HL-60 (cell line): ENCODE results near the gene STARD3NL.
A peak's percentile ranks its signal among the peaks of the same experiment; 100 is the strongest.

Experiments
- DNase-seq, 2 experiments: peaks; one replicate each; pipeline ENCODE4 v3.0.0-alpha.2; 2010 to 2020; ENCODE audit warnings: low read depth in 1 of 2, low spot score in 1 of 2
- H3K27ac ChIP-seq: fragments of 250-450 bp; sonication (Bioruptor Pico); replicated peaks from 2 replicates; pipeline ENCODE4 v1.5.1; 2020; ENCODE audit warnings: mild to moderate bottlenecking, moderate library complexity
- H3K27me3 ChIP-seq: fragments of 250-450 bp; sonication (Bioruptor Pico); 2 replicates; pipeline ENCODE4 v1.5.1; 2021; ENCODE audit warnings: mild to moderate bottlenecking, moderate library complexity; ENCODE audit not compliant: insufficient read depth, poor library complexity, severe bottlenecking
- H3K4me3 ChIP-seq: replicated peaks from 2 replicates; pipeline ENCODE4 v1.5.1; 2011; ENCODE audit warnings: mild to moderate bottlenecking, control low read depth, low read length; ENCODE audit not compliant: insufficient read depth
- CTCF ChIP-seq: IDR thresholded peaks from one replicate; pipeline ENCODE4 v1.5.1; 2011; ENCODE audit warnings: low read length, control low read depth, inconsistent platforms; ENCODE audit not compliant: insufficient read depth
- GABPA ChIP-seq: IDR thresholded peaks from 2 replicates; pipeline ENCODE4 v1.6.1; 2012; ENCODE audit warnings: low read depth
- POLR2AphosphoS5 ChIP-seq: IDR thresholded peaks from 2 replicates; pipeline ENCODE4 v1.6.1; 2012; ENCODE audit warnings: low read depth
- REST ChIP-seq: IDR thresholded peaks from 2 replicates; pipeline ENCODE4 v1.6.1; 2012; ENCODE audit warnings: low read depth; ENCODE audit not compliant: insufficient replicate concordance
- SPI1 ChIP-seq: IDR thresholded peaks from 2 replicates; pipeline ENCODE4 v1.6.1; 2012; ENCODE audit warnings: low read depth, mild to moderate bottlenecking, borderline replicate concordance

STARD3NL gene

GRCh38 chr7:38215115-38215514, 37.1 kb downstream of the STARD3NL start:
- no peak for DNase-seq
- no peaks in the 10 kb centered on the region for H3K27me3 ChIP-seq
- TF ChIP-seq CTCF: no peak
- TF ChIP-seq GABPA: no peak
- TF ChIP-seq POLR2AphosphoS5: no peak
- no peak for TF ChIP-seq REST
- TF ChIP-seq SPI1: no peak
- no peak overlapping the region; the same call in 1 of the 2 replicates for H3K27ac ChIP-seq
- H3K4me3 ChIP-seq: no peak overlapping the region

- no peak overlapping the region for H3K4me3 ChIP-seq
Observed at GRCh38 chr7:38215735-38216670, 38.0 kb downstream of the STARD3NL start.

More at GRCh38 chr7:38215735-38216670, 38.0 kb downstream of the STARD3NL start:
- TF ChIP-seq GABPA (no peak), CTCF (peak; percentile 99), REST (no peak), SPI1 (0 out of 2 replicates have a peak, but pooled peaks have one; percentile 8), POLR2AphosphoS5 (no peak; the same call in 1 of the 2 replicates)
- peak; percentile 68 to 92 for DNase-seq
- Histone ChIP-seq H3K27me3 (no peaks in the 10 kb centered on the region), H3K27ac (peak overlapping the region; percentile 7)
